HG03342 (cell line): ENCODE measurements around the gene FAM76B.

Experiments used
- ATAC-seq: cut with Tn5 transposase; IDR thresholded peaks from one replicate; pipeline ENCODE4 v1.9.1; 2021; ENCODE audit warnings: mild to moderate bottlenecking, moderate library complexity; ENCODE audit not compliant: unreplicated experiment

FAM76B gene

GRCh38 chr11:95792700-95793099, 3.1 kb upstream of the FAM76B start:
- no peak for ATAC-seq

- ATAC-seq, result no peak
Observed at GRCh38 chr11:95792200-95792599, 2.6 kb upstream of the FAM76B start.

- ATAC-seq, result no peak
Observed at GRCh38 chr11:95791709-95792033, 2.1 kb upstream of the FAM76B start.

GRCh38 chr11:95790933-95791708, 1.5 kb upstream of the FAM76B start:
- ATAC-seq, result peak; percentile 10

- ATAC-seq, result peak; percentile 64
Observed at GRCh38 chr11:95790123-95790932, 746 bp upstream of the FAM76B start, which contains the start of gene CEP57. CEP57 (plus strand) TSS chr11:95790498; CDS start chr11:95790699, 201 bp downstream.

- ATAC-seq, result no peak
Observed at GRCh38 chr11:95788921-95789505, 569 bp downstream of the FAM76B start.

- peak; percentile 50 for ATAC-seq
Observed at GRCh38 chr11:95780544-95780943, 9.0 kb downstream of the FAM76B start.

GRCh38 chr11:95778699-95779098, 10.9 kb downstream of the FAM76B start:
- ATAC-seq, result no peak

- no peak for ATAC-seq
Observed at GRCh38 chr11:95776859-95777258, 12.7 kb downstream of the FAM76B start.

- ATAC-seq, result no peak
Observed at GRCh38 chr11:95768521-95768920, 21.1 kb downstream of the FAM76B start.

GRCh38 chr11:95767498-95767897, 22.1 kb downstream of the FAM76B start:
- no peak for ATAC-seq

- ATAC-seq, result no peak
Observed at GRCh38 chr11:95766701-95767100, 22.9 kb downstream of the FAM76B start.

- peak; percentile 63 for ATAC-seq
Observed at GRCh38 chr11:95764267-95764898, 25.2 kb downstream of the FAM76B start.

GRCh38 chr11:95762534-95762933, 27.0 kb downstream of the FAM76B start:
- no peak for ATAC-seq

- ATAC-seq, result no peak
Observed at GRCh38 chr11:95760941-95761340, 28.6 kb downstream of the FAM76B start.

- no peak for ATAC-seq
Observed at GRCh38 chr11:95751515-95751914, 38.1 kb downstream of the FAM76B start.

- no peak for ATAC-seq
Observed at GRCh38 chr11:95750101-95750500, 39.5 kb downstream of the FAM76B start.

GRCh38 chr11:95739108-95739938, 50.3 kb downstream of the FAM76B start:
- no peak for ATAC-seq

GRCh38 chr11:95736809-95737208, 52.8 kb downstream of the FAM76B start:
- no peak for ATAC-seq

- no peak for ATAC-seq
Observed at GRCh38 chr11:95736355-95736754, 53.2 kb downstream of the FAM76B start.
